Activated CD4-positive, alpha-beta T cell treated with anti-CD3 and anti-CD28 coated beads for 48 hours (primary cell): ENCODE measurements around the gene JAML.
"Not testable (repeated sequence)": the region's sequence is repeated elsewhere in the genome, so short reads cannot be mapped to it uniquely, and the experiment has no call there.

ENCODE experiments used
- DNase-seq: peaks from one replicate; pipeline ENCODE4 v3.0.0-alpha.2; 2020

Gene JAML

GRCh38 chr11:118192817-118193216 lies 32.0 kb downstream of the JAML start:
- DNase-seq, result not testable (repeated sequence)

DNA sequence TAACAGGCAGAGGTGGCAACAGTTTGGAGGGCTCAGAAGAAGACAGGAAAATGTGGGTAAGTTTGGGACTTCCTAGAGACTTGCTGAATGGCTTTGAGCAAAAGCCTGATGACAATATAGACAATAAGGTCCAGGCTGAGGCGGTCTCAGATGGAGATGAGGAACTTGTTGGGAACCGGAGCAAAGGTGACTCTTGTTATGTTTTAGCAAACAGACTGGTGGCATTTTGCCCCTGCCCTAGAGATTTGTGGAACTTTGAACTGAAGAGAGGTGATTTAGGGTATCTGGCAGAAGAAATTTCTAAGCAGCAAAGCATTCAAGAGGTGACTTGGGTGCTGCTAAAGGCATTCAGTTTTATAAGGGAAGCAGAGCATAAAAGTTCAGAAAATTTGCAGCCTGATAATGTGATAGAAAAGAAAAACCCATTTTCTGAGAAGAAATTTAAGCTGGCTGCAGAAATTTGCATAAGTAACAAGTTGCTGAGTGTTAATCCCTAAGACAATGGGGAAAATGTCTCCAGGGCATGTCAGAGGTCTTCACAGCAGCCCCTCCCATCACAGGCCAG lies 33.8 kb downstream of the JAML start:
- DNase-seq, result not testable (repeated sequence)

GRCh38 chr11:118186346-118187107 lies 38.3 kb downstream of the JAML start:
- DNase-seq, result no peak

DNA sequence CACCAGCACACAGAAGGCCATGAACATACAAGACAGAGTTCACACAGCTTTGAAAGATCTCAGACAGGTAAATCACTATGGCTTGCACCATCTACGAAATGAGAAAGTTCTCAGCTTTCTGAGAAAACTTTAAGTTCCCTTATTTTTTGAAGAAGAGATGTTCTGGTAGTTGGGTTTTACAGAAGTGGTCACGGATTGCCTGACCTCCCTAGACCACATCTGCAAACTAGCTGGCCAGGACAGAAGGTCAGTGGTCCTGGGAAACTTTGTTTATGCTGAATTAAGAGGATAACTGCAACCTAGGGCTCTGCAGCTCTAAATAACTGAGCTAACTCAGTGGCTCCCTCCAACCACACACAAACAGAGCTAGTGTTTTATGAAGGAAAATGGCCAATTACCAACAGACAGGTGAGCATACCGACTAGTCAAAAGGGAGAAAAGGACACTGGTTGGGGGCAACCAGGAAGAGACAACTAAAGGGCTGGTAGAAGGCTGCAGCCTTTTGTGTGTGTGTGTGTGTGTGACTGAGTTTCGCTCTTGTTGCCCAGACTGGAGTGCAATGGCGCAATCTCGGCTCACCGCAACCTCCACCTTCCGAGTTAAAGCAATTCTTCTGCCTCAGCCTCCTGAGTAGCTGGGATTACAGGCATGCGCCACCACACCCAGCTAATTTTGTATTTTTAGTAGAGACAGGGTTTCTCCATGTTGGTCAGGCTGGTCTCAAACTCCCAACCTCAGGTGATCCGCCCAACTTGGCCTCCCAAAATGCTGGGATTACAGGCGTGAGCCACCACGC lies 39.8 kb downstream of the JAML start:
- no peak for DNase-seq

GRCh38 chr11:118183691-118184090 lies 41.1 kb downstream of the JAML start:
- not testable (repeated sequence) for DNase-seq

GRCh38 chr11:118180300-118180703 lies 44.5 kb downstream of the JAML start:
- peak; percentile 35 for DNase-seq

DNA sequence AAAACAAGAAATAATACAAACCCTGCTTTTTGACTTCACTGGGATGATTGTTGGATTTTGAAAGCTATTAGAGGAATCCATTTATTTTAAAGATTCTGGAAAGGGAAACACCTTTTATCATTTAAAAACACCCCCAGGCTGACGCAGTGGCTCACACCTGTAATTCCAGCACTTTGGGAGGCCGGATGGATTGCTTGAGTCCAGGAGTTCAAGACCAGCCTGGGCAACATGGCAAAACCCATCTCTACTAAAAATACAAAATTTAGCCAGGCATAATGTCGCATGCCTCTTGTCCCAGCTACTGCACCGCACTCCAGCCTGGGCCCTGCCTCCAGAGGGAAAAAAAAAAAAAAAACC lies 48.1 kb downstream of the JAML start:
- no peak for DNase-seq

- DNase-seq, result no peak
Measured at GRCh38 chr11:118175993-118176777, 48.6 kb downstream of the JAML start, which contains the start of gene SCN2B. Gene SCN2B, minus strand, starts transcription at chr11:118176639. Its CDS starts 208 bp downstream, at chr11:118176431.

GRCh38 chr11:118175031-118175992 lies 49.5 kb downstream of the JAML start:
- no peak for DNase-seq

DNA sequence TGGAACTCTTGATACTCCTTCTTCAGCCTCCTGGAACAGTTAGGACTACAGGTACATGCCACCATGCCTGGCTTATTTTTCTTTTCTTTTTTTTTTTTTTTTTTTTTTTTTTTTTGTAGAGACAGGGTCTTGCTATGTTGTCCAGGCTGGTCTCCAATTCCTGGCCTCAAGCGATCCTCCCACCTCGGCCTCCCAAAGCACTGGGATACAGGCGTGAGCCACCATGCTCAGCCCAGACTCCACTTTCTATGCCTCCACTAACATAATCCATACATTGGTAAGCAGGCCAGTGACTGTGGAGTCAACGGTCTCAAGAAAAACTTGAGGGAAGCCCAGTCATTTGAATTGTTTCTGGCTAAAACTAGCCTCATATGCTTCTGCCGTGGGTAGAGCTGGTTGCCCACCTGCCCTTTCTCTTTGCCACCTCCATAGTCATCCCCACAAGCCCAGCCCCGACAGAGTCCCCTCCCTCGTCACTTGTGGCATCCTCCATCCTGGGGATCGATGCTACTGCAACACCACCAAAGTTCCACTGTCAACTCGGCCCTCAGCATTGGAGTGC lies 50.7 kb downstream of the JAML start:
- no peak for DNase-seq

DNA sequence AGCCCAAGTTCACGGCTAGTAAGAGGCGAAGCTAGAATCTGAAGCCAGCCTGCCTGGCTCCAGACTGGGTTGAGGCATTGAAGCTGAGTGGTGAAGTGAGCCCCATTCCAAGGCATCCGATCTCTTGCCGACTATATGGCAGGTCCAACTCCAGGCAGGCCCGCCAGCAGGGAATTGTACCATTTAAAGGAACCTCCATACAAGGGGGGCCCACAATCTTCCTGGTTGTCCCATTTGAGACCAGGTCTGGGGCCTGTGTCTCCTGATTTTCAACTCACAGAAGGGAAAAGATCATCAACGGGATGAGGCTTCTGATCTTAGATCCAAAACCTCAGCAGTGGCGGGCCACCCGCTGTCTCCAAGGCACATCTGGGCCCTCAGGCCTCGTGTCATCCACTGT lies 52.5 kb downstream of the JAML start:
- no peak for DNase-seq

DNA sequence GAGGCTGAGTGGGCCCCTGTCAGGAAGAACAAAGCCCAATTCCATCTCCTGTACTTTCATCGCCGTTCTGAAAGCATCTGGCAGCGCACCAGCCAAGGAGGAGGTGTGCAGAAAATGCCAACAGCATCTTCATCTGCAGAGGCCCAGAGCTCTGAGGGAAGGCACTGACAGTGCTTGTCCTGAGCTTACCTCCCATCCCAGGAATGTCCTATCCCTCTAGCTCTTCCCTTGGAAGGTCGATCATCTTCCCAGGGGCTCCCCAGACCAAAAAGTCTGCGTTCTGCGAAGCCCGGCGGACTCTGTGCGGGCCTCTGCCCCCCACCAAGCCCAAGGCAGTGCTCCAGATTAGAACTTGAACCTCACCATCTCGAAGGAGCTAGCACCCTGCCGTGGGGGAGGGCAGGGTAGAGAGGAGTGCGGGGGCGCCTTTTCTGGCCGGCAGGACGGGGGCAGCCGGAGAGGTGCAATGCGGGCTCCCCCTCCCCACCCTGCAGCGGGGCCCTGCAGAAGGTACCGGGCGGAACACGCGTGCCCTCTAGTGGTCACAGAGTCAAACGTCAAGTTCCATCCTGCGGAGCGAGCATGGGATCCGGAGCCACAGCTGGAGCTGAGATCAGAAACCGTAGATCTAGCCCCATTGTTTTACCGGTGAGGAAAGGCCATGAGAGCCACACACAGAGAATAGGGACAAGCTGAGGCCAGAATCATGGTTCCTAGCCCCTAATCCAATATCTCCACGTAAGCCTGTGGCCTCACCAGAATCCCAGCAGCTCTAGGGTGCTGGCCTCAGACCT lies 53.3 kb downstream of the JAML start:
- peak; percentile 83 for DNase-seq

GRCh38 chr11:118170882-118171268 lies 53.9 kb downstream of the JAML start:
- DNase-seq, result no peak

GRCh38 chr11:118170231-118170630 lies 54.6 kb downstream of the JAML start:
- DNase-seq, result no peak

DNA sequence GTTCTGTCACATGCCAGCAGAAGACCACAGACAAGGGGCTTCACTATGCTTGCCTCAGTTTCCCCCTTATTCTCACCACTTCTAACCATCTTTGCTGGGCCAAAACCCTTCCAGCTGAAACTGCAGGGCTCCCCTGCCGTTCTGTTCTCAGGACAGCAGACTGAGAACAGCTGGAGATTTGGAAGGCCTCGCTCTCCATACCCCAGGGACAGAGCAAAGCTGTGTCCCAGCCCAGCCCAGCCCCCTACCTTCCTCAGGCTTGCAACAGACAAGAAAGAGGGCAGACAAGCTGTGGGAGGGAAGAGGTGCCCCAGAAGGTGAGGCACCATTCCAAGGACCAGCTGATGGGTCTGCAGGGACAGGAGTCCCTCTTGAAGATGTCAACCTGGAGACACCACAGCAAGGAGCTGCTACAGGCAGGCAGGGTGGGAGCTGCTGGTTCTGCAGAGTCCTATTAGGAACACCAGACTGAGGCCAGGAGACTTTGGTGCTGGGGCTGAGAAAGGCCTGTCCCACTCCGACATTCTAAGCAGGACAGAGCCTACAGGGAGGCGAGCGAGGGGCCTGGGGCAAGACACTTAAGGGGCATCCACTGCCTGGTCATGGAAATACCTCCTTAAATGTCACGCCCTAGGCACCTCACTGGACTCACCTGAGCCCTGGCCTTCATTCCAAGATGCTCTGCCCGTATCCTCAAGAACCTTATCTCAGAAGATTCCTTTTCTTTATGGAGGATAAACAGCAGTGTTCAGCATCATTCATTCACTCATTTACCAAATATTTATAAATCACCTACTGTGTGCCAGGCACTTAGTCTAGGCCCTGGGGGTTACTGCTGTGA lies 55.3 kb downstream of the JAML start:
- no peak for DNase-seq

DNA sequence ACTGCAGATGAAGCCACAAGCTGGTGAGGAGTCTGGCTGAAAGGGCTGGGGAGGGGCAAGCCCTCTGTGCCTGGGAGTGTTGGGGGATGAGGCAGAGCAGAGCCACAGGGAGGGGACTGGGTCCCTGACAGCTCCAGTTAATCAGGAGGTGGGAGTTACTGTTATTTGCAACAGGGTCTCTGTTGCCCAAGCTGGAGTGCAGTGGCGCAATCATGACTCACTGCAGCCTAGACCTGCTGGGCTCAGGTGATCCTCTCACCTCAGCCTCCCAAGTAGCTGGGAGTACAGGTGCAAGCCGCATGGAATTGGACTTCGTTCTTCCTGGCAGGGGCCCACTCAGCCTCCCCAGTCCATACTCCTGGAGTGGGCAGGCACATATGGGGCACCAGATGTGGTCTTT lies 56.1 kb downstream of the JAML start:
- no peak for DNase-seq

DNA sequence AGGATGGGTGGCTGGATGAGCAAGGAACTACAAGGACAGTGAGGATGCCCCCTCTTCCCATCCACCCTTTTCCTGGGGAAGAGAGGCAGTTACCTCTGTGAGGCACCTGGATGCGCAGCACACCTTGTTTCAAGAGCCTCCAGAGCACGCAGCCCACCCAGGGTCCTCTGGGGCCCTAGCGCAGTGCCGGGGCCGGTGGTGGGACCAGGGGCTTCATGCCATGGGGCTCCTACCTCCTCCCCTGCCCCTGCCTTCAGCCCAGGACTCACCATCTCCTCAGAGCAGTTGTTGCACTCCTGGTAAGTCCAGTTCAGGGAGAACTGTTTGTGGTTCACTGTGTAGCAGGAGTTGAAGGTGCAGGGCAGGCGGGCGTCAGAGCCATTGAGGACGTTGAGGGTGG lies 56.5 kb downstream of the JAML start:
- DNase-seq, result no peak

- DNase-seq, result no peak
Measured at GRCh38 chr11:118167906-118168305, 56.9 kb downstream of the JAML start.

DNA sequence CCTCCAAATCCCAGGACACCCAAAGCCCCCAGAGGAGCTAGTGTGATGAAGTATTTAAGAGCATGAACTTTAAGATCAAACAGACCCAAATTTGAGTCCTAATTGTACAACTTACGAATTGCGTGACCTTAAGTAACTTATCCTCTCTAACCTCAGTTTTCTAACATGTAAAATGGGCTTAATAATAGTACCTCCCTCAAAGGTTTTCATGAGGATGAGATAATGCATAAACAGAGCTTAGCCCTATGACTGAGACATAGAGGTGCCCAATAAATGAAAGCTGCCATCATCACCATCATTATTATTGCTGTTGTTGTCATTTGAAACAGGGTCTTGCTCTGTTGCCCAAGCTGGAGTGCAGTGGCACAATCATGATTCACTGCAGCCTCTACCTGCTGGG lies 57.6 kb downstream of the JAML start:
- DNase-seq, result no peak

- no peak for DNase-seq
Measured at GRCh38 chr11:118166641-118167040, 58.2 kb downstream of the JAML start.
